ENCODE measurements around the gene AUH. TPM values are rescaled to one million over a fixed set of nuclear protein-coding genes. Genes with fewer than 3 reads are reported as not detected.

AUH gene
- total and polyA plus RNA-seq, 10 of the 15 experiments (the other 5 are each of a cell fraction or from before 2014, with no cell fraction given): 1.7 to 7.3 (median 4.6) TPM

DNA sequence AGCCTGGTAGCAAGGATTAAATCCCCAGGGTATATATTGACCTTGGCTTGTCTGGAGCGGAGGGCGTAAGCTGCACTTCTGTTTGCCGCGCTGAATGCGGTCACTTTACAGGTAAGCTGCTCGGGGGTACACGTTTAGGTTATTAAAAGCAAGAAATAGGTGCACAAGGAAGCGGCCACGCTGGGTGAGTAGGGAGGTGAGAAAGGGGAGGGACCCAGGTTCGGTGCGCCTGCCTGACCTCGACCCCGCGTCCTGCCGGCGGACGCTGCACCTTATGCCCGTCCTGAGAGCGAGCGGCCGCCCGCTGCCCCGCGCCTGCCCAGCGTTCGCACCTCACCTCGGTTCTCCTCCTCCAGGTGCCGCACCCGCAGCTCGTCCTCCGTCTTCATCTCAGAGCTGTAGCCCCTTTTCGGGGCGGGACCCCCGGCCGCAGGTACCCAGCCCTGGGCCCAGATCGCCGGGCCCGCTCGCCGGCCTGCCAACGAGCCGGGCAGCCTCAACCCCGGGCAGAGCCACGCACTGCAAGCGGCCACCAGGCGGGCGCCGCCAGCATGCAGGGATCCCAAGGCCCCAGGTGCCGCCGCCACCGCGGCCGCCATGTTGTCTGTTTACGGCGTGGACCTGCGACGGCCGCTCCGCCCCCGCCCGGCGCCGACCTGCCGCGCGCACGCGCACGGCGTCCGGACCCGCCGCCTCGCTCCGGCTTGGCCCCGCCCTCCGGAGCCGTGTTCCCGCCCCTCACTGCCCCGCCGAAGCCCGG is at the start of gene AUH (continued):
- TF ChIP-seq, protein P1, sequence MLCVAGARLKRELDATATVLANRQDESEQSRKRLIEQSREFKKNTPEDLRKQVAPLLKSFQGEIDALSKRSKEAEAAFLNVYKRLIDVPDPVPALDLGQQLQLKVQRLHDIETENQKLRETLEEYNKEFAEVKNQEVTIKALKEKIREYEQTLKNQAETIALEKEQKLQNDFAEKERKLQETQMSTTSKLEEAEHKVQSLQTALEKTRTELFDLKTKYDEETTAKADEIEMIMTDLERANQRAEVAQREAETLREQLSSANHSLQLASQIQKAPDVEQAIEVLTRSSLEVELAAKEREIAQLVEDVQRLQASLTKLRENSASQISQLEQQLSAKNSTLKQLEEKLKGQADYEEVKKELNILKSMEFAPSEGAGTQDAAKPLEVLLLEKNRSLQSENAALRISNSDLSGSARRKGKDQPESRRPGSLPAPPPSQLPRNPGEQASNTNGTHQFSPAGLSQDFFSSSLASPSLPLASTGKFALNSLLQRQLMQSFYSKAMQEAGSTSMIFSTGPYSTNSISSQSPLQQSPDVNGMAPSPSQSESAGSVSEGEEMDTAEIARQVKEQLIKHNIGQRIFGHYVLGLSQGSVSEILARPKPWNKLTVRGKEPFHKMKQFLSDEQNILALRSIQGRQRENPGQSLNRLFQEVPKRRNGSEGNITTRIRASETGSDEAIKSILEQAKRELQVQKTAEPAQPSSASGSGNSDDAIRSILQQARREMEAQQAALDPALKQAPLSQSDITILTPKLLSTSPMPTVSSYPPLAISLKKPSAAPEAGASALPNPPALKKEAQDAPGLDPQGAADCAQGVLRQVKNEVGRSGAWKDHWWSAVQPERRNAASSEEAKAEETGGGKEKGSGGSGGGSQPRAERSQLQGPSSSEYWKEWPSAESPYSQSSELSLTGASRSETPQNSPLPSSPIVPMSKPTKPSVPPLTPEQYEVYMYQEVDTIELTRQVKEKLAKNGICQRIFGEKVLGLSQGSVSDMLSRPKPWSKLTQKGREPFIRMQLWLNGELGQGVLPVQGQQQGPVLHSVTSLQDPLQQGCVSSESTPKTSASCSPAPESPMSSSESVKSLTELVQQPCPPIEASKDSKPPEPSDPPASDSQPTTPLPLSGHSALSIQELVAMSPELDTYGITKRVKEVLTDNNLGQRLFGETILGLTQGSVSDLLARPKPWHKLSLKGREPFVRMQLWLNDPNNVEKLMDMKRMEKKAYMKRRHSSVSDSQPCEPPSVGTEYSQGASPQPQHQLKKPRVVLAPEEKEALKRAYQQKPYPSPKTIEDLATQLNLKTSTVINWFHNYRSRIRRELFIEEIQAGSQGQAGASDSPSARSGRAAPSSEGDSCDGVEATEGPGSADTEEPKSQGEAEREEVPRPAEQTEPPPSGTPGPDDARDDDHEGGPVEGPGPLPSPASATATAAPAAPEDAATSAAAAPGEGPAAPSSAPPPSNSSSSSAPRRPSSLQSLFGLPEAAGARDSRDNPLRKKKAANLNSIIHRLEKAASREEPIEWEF (IDR thresholded peaks at IDR 0.05; ENCODE audit: insufficient replicate concordance, low read depth, low read length): no peak
- TF ChIP-seq PAX5 (IDR thresholded peaks at IDR 0.05; ENCODE audit: borderline replicate concordance, low read depth, low read length) (0 out of 2 replicates have a peak, but pooled peaks have one; percentile 25), ZNF384 (IDR thresholded peaks at IDR 0.05; ENCODE audit: borderline replicate concordance, low read depth, low read length) (no peak), KLF5 (IDR thresholded peaks at IDR 0.05; ENCODE audit: partially characterized antibody) (no peak), ETV6 (conservative IDR thresholded peaks at IDR 0.05 in 1 of 2, IDR thresholded peaks at IDR 0.05 in 1 of 2; ENCODE audit: borderline replicate concordance in 1 of 2, low read depth in 1 of 2) (0 out of 4 replicates have a peak, but pooled peaks of 1 of the 2 experiments have one; percentile 45), LARP7 (IDR thresholded peaks at IDR 0.05) (peak; percentile 98)
- TF ChIP-seq, protein P2, sequence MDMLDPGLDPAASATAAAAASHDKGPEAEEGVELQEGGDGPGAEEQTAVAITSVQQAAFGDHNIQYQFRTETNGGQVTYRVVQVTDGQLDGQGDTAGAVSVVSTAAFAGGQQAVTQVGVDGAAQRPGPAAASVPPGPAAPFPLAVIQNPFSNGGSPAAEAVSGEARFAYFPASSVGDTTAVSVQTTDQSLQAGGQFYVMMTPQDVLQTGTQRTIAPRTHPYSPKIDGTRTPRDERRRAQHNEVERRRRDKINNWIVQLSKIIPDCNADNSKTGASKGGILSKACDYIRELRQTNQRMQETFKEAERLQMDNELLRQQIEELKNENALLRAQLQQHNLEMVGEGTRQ (IDR thresholded peaks at IDR 0.05; ENCODE audit: borderline replicate concordance, low read depth, low read length): no peak
